Kasumi-1 (cell line): ENCODE measurements around the gene NF1.
"Not testable (repeated sequence)": the region's sequence is repeated elsewhere in the genome, so short reads cannot be mapped to it uniquely, and the experiment has no call there.

Experiments
- DNase-seq, 2 experiments: peaks; one replicate each; lab custom pipeline; 2025; lab: John Stamatoyannopoulos, UW

NF1 gene

GRCh38 chr17:31078290-31078689, 16.5 kb upstream of the NF1 start:
- no peak for DNase-seq

- no peak for DNase-seq
Observed at GRCh38 chr17:31079731-31080130, 15.0 kb upstream of the NF1 start.

DNA sequence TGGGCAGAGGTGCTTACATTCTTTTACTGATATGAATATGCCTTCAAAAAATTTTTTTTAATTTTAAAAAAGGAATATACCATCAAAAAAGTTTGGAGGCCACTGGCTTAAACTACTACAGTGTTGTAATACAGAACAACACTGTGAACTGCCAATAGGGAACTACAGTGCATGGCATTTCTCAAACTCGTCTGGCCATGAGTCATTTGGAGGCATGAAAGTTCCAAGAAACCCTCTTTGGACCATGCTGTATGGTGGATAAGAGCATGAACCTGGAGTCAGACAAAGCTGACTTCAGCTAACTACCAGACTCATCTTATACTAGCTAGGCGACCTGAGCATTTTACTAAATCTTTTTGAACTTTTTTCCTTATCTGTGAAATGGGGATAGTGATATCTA, 9.2 kb upstream of the NF1 start:
- DNase-seq, result peak; percentile 24 to 31

DNA sequence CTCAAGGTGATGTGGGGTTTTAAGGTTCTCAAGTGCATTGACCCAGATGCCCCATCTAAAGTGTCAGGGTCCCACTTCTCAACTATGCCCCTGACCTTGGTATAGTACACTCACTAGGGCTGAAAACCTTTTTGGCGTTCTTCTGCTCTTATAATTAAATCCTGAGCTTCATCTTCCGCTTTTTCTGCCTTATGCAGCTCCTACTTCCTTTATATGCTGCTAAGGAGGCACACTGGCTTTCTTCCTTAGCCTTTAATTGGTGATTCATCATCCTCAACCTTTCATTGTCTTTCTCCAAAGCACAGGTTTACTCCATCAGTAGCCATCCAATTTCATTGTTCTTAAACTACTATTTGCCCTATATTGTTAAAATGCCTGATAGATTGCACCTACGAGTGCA, 5.3 kb upstream of the NF1 start:
- peak; percentile 66 to 67 for DNase-seq

DNA sequence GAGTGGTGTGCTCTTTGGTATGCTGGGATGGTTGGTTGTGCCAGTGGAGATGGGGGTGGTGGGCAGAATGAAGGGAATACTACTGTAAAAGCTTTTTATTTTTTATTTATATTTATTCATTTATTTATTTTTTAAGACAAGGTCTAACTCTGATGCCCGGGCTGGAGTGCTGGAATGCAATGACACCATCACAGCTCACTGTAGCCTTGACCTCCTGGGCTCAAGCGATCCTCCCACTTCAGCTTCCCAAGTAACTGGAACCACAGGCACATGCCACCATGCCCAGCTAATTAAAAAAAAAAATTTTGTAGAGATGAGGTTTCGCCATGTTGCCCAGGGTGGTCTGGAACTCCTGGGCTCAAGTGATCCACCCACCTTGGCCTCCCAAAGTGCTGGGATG, 4.1 kb upstream of the NF1 start:
- DNase-seq, result not testable (repeated sequence)

GRCh38 chr17:31092475-31093064, 2.2 kb upstream of the NF1 start:
- DNase-seq, result peak; percentile 7 to 23

- no peak for DNase-seq
Observed at GRCh38 chr17:31093866-31094599, 744 bp upstream of the NF1 start.

- peak; percentile 36 to 44 for DNase-seq
Observed at GRCh38 chr17:31095236-31096105, 694 bp downstream of the NF1 start.

DNA sequence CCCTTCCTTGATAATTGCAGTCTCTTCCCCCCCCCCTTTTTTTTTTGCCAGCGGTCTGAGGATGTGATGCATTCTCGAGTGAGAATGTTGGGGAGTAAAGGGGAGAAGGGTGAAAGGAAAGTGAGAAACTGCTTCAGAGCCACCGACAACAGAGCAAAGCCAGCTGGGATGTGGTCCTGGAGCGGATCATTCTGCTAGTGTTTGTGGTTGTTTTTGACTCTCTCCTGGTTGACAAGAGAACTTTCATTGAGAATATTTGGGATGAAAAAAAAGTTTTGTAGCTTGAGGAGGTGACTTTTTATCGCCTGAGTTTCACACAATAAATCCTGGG, 1.3 kb downstream of the NF1 start:
- DNase-seq, result no peak

- DNase-seq, result no peak
Observed at GRCh38 chr17:31099016-31099415, 4.2 kb downstream of the NF1 start.

DNA sequence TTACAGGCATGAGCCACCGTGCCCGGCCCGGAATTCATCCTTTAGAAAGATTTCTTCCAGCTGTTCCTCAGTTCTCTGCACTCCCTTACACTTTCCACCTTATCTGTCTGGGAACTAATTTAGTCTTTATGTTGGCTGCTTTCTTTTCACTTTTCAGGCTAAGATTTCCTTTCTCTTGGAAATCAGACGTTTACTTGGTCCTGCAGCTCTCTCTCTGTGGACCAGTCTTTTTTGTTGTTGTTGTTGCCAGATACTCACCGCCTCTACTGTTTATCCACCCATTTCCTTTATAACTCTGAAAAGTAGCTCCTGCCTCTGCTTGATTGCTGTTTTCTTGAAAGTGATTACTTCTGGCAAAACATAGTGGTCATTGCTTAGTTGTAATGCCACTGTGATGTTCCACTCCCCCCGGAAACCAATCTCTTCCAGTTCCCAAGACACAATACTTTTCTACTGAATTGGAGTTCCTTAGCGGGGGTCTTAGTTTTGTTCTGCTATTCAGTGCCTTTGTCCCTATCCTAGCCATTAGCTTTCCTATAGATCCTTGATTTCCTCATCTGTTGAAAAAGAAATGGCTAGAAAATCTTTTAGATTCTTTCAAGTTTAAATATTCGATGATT, 6.2 kb downstream of the NF1 start:
- DNase-seq, result no peak

DNA sequence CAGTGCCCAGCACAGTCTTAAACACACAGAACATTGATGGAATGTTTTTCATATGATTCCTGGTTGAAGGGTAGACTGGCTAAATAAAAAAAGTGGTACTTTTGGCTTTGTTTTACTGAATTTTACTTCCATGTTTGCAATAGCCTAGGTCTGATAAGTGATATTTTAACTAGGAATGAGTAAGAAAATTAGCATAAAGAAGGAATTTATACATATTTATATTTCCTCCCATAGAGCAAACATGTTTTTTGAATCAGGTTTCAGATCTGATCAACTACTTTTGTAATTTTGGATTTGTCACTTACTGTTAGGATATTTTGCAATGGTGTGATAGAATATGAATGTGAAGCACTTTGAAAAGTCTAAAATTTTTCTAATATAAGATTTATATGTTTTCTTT, 7.2 kb downstream of the NF1 start:
- DNase-seq, result no peak

DNA sequence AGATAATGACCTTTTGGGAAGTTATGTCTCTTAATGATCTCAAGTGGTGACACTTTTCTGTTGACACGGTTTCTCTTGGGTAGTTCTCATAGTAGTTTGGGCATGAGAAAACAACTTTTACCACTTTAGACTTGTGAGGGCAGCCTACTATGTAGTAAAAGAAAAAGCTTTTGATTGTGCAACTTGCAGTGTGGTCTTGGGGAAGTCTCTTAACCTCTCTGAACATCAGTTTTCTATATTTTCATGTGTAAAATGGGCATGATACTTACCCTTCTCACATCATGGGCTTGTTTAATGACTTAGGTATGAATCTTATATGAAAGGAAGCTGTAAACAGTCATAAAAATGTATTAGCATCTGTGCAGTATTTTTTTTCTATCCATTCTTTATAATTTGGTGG, 11.2 kb downstream of the NF1 start:
- no peak for DNase-seq

- DNase-seq, result no peak
Observed at GRCh38 chr17:31111183-31111582, 16.4 kb downstream of the NF1 start.

DNA sequence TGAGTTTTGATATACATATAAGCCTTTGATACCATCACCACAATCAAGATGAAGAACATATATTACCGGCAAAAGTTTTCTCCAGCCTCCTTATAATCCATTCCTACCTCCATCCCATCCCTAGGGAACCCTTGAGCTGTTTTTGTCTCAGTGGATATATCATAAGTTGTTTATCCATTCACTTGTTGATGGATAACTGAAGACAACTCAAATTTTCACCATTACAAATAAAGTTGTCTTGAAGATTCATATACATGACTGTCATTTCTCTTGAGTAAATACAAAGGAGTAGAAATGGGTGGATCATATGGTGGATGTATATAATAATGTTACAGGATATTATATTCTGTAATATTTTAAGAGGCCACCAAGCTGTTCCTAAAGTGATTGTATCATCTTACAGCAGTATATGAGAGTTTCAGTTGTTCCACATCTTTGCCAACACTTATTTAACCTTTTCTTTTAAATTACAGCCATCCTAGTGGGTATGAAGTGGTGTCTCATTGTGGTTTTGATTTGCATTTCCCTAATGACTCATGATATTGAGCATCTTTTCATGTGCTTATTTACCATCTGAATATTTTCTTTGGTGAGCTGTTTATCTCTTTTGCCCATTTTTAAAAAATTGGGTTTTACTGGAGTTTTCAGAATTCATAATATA, 17.4 kb downstream of the NF1 start:
- DNase-seq, result no peak

DNA sequence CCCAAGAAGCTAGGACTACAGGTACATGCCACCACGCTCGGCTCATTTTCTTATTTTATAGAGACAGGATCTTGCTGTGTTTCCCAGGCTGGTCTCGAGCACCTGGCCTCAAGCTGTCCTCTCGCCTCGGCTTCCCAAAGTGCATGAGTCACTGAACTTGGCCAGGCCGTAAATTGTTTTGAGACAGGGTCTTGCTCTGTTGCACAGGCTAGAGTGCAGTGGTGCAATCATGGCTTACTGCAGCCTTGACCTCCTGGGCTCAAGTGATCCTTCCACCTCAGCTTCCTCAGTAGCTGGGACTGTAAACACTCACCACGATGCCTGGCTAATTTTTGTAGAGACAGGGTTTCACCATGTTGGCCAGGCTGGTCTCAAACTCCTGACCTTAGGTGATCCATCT, 18.6 kb downstream of the NF1 start:
- DNase-seq, result not testable (repeated sequence)

DNA sequence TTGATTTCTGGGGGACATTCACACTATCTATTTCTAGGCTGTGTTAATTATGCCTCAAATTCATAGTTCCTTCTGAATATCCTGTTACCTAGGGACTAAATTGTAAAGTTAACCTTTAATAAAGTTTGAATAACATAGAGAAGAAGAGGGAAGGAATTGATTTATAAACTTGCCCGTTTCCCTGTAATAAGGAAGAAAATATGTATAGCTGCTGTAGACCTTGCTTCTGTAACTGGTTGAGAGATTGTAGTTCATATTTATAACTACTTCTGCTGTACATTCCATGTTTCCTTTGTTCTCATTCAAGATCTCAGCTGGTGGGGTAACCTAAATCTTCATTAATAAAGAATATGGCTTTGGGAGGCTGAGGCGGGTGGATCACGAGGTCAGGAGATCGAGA, 19.2 kb downstream of the NF1 start:
- no peak for DNase-seq

DNA sequence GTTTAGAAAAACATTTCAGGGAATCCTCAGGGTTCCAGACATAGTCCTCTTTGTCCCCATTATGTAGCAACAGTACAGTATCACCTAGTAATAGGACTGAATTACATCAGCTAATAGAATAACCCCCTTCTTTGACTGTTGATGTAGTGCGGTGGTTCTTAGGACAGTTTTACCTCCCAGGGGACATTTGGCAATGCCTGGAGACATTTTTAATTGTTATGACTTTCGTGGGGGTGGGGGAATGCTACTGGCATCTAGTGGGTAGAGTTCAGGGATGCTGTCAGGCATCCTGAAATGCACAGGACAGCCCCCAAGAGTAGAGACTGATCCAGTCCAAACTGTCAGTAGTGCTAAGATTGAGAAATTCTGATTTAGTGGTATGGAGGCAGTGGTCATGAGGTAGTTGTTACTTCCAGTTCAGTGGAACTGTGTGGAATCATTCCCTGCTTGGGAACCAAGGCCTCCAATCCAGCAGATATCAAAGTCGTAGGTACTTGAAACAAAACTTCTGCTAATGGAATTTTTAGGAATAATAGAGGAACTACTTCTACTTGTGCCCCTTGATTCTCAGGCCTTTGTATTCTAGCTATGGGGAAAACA, 20.3 kb downstream of the NF1 start:
- no peak for DNase-seq

DNA sequence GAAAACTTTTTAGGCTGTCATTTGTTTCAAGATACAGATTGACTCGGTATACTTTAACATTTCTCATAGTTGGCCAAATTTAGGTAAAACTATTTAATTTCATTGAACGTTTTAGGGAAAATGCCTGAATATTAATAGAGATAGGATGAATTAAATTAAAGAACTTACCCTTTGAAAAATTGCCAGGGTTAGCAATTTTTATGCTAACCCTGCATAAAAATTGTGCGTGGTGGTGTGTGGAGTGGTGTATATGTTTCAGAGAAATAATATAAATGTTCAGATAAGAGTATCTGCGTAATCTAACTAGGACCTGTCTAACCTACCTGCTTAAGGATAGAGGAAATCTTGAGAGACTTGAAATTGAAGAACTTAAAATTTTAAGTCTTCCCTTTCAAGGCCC, 21.4 kb downstream of the NF1 start:
- DNase-seq, result no peak

- no peak for DNase-seq
Observed at GRCh38 chr17:31122746-31123145, 28.0 kb downstream of the NF1 start.

- DNase-seq, result no peak
Observed at GRCh38 chr17:31126318-31126717, 31.5 kb downstream of the NF1 start.

GRCh38 chr17:31128241-31128640, 33.5 kb downstream of the NF1 start:
- no peak for DNase-seq
